GM08714 (cell line): ENCODE results near the gene SEPTIN5.

Experiments used
- H3K4me3 ChIP-seq: fragments of 200-500 bp; sonication (Bioruptor generic); 2 replicates; pipeline ENCODE4 v1.5.1; 2014; ENCODE audit warnings: mild to moderate bottlenecking, low read length, inconsistent platforms
- ZNF274 ChIP-seq: IDR thresholded peaks from 2 replicates; pipeline ENCODE4 v1.6.1; 2012; ENCODE audit warnings: mild to moderate bottlenecking, low read depth, low read length

Gene SEPTIN5

DNA sequence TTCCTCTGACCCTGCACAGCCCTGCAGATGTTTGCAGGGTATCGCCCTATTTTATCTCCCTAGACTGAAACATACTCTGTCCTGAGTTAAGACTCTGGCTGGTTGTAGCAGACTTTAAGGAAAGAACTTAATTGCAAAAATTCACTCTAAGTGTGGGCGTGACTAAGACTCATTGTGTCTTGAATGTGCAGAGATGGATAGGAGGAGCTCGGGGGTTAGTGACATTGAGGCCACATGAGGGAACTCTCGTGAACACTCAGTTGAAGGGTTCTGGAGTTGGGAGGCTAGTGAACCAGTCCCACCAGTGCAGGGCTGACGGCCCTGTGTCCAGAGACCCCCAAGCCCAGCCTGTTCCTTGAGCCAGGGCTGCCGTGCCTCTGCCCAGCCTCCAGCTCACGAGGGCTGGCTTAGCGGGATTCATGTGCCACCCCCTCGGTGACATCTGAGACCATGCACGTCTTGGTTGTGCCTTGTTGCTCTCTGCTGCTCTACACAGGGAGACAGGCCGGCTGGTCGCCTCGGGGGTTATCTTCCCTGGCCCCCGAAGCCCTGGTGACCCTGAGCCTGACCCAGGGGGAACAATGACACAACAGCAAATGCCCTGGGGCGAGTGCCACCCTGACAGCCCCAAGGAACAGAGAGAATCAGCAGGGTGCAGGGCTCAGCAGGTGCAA, 34.8 kb downstream of the SEPTIN5 start:
- no peak for TF ChIP-seq ZNF274
- no peak overlapping the region for H3K4me3 ChIP-seq

DNA sequence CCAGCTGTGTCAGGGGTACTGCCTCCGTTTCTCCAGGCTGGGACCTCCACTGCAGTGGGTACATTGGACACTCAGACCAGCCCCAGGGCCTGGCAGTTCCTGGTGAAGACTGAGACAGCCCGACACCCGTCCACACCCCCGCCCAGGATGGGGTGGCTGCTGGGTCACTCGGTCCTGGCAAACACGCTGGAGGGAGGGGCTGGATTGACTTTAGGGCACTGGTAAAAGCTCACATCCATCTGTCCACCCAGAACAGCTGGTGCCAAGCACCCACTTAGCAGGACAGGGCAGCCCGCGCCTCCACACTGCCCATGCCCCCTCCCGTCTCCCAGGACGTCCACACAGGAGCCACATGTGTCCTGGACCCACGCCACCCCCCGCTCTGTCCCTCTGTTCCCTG, 35.6 kb downstream of the SEPTIN5 start:
- no peak overlapping the region for H3K4me3 ChIP-seq
- TF ChIP-seq ZNF274 = no peak

DNA sequence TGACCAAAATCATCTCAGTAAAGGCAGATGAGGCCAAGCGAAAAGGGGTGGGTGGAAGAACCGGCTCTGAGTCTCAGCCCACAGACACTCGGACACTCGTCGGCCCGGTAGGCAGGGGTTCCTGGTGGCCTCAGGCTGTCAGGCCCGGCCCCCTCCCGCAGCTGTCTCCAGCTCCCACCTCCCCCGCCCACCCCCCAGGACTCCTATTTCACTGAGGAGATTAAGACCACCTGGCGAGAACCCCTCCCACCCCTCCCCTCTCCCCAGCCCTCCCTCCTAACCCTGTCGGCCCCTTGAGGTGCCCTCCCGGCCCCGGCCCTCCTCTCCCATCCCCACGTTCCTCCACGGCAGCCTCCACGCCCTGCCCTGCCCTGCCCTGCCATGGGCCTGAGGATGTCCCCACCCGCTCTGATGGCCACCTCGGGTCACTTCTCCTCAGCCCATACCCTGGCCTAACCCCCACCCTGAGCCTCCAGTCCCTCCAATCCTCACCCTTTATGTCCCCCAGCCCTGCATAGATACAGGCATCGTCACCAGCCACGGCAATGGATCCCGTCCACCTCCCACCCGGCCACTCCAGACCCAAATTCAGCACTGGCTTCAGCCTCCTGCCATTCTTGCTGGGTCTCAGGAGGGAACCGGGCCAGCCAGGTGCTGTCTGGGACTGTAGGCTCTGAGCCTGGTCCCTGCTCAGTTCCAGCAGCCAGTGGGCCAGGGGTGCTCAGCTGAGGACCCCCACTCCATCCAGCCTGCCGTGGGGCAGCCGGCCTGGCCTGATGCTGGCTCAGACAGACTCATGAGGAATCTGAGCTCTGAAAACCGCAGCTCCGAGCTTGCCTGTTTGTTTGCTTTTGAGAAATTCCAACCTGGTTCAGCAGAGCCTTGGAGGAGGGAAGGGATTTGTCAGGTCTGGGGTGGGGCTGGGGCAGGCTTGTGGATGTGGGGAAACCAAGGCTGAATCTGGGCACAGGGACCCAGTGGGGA, 36.5 kb downstream of the SEPTIN5 start:
- no peak for TF ChIP-seq ZNF274
- H3K4me3 ChIP-seq = no peak overlapping the region

DNA sequence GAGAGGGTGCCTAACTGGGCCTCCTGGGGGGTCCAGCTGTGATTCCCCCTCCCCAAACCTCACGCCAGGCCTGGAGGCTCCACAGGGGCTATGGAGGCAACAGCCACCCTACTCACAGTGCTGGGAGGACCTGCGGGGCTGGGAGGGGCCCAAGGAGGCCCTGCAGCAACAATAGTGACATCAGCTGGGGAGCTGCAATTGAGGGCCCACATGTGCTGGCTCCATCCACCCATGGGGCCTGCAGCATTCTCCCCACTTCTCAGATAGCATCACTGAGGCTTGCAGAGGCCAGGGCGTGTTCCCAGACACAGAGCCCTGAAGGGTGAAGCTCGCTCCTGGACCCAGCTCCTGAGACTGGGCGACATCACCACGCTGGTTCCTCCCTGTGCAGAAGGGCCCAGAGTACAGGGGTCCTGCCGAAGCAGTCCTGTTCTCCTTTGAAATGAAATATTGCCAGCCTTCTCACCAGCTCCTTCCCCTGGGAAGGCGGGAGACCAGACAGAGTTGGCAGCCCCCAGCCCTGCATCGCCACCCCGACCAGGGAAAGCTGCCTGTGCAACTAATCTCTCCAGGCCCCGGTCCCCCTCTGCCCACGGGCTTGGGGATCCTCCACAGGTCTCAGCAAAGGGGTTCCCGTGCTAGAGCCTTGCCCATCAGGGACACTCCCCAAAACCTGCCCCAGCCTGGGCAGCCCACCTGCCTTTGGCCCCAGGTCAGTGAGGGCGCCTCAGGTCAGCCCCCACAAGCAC, 37.4 kb downstream of the SEPTIN5 start:
- H3K4me3 ChIP-seq = no peak overlapping the region
- TF ChIP-seq ZNF274 = no peak

DNA sequence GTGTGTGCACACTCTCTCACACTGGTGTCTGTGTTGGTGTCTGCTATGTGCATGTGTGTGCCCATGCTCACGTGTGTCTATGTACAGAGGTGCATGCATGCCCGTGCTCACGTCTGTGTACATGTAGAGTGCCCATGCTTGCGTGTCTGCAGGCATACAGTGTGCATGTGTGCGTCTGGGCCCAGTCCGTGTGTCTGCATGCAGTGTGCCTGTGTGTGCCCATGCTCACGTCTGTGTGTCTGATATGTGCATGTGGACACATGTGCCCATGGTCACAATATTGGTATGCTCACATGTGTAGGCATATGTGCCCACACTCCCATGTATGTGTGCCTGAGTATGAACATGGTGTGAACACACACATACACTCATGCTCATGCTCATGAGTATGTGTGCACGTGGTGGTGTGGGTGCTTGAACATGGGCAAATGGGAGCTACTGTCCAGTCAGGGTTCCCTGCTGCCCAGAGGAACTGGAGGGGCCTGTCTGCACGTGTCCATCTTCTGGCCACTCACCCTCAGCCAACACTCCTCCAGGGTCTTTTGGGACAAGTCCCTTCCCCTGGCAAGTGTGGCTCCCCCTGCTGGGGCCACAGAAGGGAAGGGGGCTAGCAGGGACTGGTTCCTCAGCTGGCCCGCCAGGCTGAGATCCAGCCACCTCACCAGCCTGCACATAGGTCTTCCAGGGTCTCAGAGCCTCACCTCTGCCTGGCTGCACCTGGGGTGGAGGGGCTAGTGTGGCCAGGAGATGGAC, 39.0 kb downstream of the SEPTIN5 start:
- TF ChIP-seq ZNF274 = no peak
- no peak overlapping the region for H3K4me3 ChIP-seq

DNA sequence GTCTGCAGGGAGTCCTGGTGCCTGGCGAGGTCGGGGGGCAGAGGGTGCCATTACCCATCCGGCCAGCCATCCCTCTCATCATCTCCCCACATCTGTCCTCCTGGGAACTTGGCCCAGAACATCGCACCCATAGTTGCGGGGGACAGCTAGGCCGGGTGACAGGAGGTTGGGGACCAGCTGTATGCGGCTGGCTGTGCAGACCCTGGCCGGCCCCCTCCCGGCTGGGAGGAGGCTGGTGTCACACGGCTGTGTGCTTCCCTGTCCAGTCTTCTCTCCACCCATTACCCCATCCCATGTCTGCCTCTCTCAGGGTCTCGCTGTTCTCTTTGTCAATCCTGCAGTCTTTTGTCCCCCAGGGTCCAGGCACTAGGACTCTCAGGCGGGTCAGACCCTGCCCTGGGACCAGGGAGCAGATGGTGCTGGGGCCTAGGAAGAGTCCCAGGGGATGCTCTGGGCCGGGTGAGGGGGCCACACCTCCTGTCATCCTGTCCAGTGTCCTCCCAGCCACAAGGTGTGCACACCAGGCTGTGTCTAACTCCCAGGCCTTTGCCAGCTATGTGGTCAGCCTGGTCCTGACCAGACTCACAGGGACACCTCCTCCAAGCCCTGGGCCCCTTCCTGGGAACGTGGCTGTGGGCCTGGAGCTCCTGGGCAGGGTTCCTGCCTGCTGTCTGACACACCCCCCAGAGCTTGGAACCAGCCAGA, 39.8 kb downstream of the SEPTIN5 start:
- no peak for TF ChIP-seq ZNF274
- no peak overlapping the region for H3K4me3 ChIP-seq

DNA sequence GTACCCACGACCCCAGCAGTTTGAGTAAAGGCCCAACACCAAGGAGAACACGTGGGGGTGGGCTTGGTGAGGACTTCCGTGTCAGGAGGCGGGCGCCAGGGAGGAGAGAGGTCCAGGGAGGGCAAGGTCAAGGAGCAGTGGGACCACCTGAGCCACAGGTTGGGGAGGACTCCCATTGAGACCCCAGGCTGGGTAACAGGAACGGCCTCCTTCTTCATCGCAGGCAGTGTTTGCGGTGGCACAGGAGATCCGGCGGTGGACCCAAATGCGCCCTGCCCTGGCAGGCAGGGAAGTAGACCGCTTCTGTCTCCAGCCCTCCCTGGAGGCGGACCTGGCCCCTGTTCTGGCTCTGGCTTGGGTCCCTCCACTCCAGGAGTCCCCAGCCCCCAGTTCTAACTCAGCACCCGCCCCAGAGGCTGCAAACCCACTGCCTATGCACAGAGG, 40.4 kb downstream of the SEPTIN5 start:
- TF ChIP-seq ZNF274 = no peak
- no peak overlapping the region for H3K4me3 ChIP-seq

DNA sequence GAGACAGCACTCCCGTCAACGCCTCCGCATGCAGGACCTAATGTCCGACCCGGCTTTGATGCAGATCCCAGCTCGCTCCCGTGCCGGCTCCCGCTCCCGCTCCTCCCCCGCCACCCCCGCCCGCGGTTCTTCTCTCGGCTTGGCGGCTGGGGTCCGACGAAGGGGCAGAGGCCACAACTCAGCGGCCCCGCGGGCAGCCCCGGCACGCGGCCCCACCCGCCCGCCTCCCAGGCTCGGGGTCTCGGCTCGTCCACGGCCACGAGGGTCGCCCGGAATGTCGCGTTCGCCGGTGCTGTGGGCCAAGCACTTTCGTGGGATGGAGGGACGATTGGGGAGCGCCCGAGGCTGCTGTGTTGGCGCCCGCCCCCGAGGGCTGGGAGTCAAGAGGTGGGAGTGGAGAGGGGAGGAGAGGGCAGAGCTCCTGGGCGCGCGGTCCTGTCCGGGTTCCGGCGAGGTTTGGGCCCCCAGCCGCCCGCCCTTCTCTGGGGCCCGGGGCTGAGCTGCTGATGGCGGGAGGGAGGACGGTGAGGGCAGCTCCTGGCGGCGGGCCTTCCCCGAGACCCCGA, 40.9 kb downstream of the SEPTIN5 start:
- no peak for TF ChIP-seq ZNF274
- no peak overlapping the region for H3K4me3 ChIP-seq

DNA sequence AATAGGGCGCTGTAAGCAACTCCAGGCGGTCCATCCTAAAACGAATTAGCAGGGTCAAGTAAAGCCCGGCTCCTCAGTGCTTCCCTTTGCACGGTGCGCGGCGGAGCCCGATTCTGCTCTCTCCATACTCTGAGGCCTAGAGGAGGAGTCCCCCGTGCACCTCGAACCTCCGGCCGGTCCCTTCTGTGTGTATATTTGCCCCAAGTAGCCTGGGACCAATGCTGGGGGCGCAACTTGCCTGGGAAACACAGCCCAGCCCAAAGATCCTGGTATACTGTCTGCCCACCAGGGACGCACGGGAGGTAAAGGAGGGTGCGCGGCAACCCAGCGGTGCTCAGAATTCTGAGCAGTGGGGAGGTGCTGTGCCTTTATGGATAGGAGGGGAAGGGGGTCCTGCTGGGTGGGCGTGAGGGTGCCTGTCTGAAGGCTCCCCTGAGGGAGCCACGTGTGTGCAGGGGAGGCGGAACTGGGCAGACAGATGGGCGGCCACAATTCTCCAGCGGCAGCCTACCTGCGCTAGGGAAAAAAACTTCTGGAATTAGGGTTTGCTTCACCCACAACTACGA, 41.5 kb downstream of the SEPTIN5 start:
- H3K4me3 ChIP-seq = no peak overlapping the region
- no peak for TF ChIP-seq ZNF274

DNA sequence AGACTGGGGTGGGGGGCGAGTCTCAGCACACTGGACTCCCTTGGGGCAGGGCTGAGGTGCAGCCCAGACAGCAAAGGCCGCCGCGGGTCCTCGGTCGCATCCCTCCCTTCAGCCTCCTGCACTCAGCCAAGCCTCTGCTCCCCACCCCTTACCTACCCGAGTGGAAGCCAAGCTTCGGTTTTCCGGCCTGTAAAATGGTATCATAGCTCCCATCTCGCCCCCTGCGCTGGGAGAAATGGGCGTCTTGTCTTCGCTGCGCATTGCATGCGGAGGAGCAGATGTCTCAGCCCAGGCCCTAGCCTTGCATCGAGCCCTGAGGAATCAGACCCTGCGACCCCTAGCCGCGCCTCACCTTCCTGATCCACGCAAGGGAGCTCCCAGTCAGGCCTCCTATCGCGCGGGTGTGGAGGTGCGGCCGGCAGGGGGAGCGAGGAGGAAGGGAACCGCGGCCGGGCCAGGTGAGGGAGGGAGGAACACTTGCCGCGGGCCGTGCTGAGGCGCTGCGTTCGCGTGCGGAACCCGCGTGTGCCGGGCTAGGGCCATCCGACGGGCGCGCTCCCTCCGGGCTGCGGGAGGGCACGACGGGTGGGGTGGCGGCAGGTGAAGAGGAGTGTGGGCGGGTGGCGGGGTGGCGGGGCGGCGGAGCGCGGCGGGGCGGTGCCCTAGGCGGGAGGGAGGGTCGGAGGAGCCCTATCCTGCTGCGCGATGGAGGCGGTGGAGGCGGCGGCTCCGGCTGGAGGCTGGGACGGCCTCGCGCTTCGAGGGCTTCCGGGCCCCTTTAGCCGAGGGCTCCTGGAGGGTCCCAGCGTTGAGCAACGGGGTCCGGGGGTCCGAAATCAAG, 42.2 kb downstream of the SEPTIN5 start:
- no peak for TF ChIP-seq ZNF274
- no peak overlapping the region; the same call in 1 of the 2 replicates for H3K4me3 ChIP-seq

DNA sequence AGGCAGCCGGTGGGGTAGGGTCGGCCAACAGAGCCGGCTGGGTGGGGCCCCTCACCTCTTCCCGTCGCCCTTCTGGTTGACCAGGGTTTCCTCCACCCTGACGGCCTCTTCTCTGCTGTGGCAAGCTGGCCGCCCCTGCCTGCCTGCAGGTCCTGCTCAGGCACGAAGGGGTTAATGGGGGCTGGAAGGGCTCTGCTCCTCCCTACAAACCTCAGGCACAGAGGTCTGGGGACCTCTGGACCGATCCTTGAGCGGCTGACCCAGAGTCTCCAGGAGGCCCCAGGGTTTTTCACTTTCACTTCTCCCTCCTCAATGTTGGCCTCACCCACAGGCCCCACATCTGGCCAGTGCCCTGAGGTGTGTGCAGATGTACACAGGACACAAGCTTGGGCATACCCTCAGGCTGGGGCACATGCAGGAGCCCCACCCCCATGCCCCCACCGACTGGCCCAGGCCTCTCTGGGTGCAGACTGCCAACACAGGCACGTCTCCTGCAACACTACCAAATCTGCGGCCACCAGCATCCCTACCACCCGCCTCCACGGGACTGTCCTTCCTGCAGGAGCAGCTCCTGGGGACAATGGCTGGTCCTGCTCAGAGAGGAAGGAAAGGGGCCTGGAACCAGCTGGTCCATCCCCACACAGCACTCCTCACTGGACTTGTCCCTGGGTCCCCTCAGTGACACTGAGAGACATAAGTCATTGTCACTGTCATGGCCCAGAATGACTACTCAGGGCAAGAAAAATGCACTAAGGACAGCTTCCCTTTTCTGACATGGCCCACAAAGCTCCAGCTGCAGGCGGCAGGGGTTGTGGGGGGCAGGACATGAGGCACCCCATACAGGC, 43.1 kb downstream of the SEPTIN5 start:
- no peak overlapping the region; the same call in 1 of the 2 replicates for H3K4me3 ChIP-seq
- TF ChIP-seq ZNF274 = no peak
